Measurements from ENCODE around the gene AGFG1. TPM values are rescaled to one million over a fixed set of nuclear protein-coding genes. Genes with fewer than 3 reads are reported as not detected.

Gene AGFG1
- total RNA-seq, 1 donor from 2014 or later, result 125 TPM

GRCh38 chr2:227602358-227602757 lies 130.4 kb downstream of the AGFG1 start:
- H3K36me3 Mint-ChIP-seq (ENCODE audit: low read depth), result no peaks in the 10 kb centered on the region
- H3K27me3 Mint-ChIP-seq, result peaks cover 19% of the 10 kb centered on the region
- no peak for DNase-seq
- TF ChIP-seq CTCF (IDR thresholded peaks at IDR 0.05), result no peak
- CTCF ChIA-PET, result no interaction called here
- H3K9me3 Mint-ChIP-seq, result no peaks in the 10 kb centered on the region
- intact Hi-C loops (cut with micrococcal nuclease), result no loop called here
- H3K4me1 Mint-ChIP-seq, result no peaks in the 10 kb centered on the region
- POLR2A ChIA-PET, result no interaction called here
- H3K4me3 Mint-ChIP-seq, result no peak overlapping the region
- no peak for ATAC-seq (ENCODE audit: low read depth)
- no peak overlapping the region for H3K27ac Mint-ChIP-seq

- ChIA-PET CTCF (no interaction called here), POLR2A (no interaction called here)
- Mint-ChIP-seq H3K4me1 (peaks cover 15% of the 10 kb centered on the region), H3K4me3 (no peak overlapping the region), H3K9me3 (no peaks in the 10 kb centered on the region), H3K27me3 (peaks cover 13% of the 10 kb centered on the region), H3K27ac (no peak overlapping the region), H3K36me3 (ENCODE audit: low read depth) (no peaks in the 10 kb centered on the region)
- intact Hi-C loops (cut with micrococcal nuclease), result no loop called here
- DNase-seq, result no peak
- no peak for ATAC-seq (ENCODE audit: low read depth)
- no peak for TF ChIP-seq CTCF (IDR thresholded peaks at IDR 0.05)
These were observed 134.5 kb downstream of the AGFG1 start for GRCh38 chr2:227606476-227606875.

DNA sequence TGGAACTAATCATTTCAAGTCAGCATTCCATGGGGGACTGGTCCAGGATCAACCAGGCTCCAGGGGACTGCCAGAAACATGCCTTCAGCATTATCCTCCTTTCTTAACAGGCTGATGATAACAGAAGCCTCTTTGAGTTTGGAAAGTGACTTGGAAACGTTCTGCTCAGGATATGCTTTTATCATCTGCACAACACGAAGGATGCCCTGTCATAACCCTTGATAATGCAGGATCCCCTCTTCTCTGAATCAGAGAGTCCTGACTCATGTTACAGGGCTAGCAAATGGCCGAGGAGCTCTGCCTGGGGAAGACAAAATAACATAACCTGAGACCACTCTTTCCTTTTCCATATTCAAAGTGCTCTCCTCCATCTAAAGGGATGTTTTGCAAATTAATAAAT lies 136.0 kb downstream of the AGFG1 start:
- Mint-ChIP-seq H3K27me3 (peaks cover 5% of the 10 kb centered on the region), H3K36me3 (ENCODE audit: low read depth) (no peaks in the 10 kb centered on the region), H3K9me3 (no peaks in the 10 kb centered on the region), H3K4me3 (no peak overlapping the region), H3K4me1 (peaks cover 15% of the 10 kb centered on the region), H3K27ac (no peak overlapping the region)
- no peak for TF ChIP-seq CTCF (IDR thresholded peaks at IDR 0.05)
- ChIA-PET CTCF (no interaction called here), POLR2A (no interaction called here)
- intact Hi-C loops (cut with micrococcal nuclease), result no loop called here
- DNase-seq, result no peak
- ATAC-seq (ENCODE audit: low read depth), result no peak

GRCh38 chr2:227608561-227609338 lies 136.8 kb downstream of the AGFG1 start:
- CTCF ChIA-PET, result no interaction called here
- peak; percentile 54 for ATAC-seq (ENCODE audit: low read depth)
- peaks cover 5% of the 10 kb centered on the region for H3K27me3 Mint-ChIP-seq
- H3K4me3 Mint-ChIP-seq, result peak overlapping the region; percentile 19
- POLR2A ChIA-PET, result no interaction called here
- no peaks in the 10 kb centered on the region for H3K9me3 Mint-ChIP-seq
- no peaks in the 10 kb centered on the region for H3K36me3 Mint-ChIP-seq (ENCODE audit: low read depth)
- intact Hi-C loops (cut with micrococcal nuclease), result no loop called here
- no peak for TF ChIP-seq CTCF (IDR thresholded peaks at IDR 0.05)
- H3K4me1 Mint-ChIP-seq, result peaks cover 15% of the 10 kb centered on the region
- DNase-seq, result no peak
- no peak overlapping the region for H3K27ac Mint-ChIP-seq

DNA sequence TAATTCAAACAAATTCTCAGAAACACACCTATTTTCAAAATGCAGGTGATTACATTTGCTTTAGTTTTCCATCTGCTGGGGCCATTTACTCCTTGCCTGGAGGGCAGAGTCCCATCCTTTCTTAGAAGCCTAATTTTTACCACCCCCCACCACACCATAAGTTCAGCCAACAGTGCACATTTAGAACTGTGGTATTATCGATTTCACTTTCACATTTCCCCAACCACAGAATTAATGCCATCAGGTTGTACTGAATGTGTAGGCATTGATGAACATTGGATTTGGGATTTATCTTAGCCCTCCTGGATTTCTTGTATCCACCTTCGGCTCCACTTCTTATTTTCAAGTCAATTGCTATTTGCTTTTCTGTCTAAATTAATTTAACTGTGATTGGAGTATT lies 138.2 kb downstream of the AGFG1 start:
- TF ChIP-seq CTCF (IDR thresholded peaks at IDR 0.05), result no peak
- intact Hi-C loops (cut with micrococcal nuclease), result no loop called here
- CTCF ChIA-PET, result no interaction called here
- DNase-seq (no peak), ATAC-seq (ENCODE audit: low read depth) (no peak)
- Mint-ChIP-seq H3K4me1 (peaks cover 15% of the 10 kb centered on the region), H3K36me3 (ENCODE audit: low read depth) (no peaks in the 10 kb centered on the region), H3K27me3 (peaks cover 4% of the 10 kb centered on the region), H3K27ac (no peak overlapping the region), H3K9me3 (no peaks in the 10 kb centered on the region), H3K4me3 (no peak overlapping the region)
- POLR2A ChIA-PET, result no interaction called here

Other genes with a start within 250 kb of the AGFG1 start
- gene MFF, start 146.9 kb upstream of the AGFG1 start, total RNA-seq, result 66.4 and 78.9 TPM in 2 replicates
- not detected in 2 replicates for gene TM4SF20, start 92.8 kb upstream of the AGFG1 start, total RNA-seq
- gene SCYGR1, start 84.2 kb upstream of the AGFG1 start, total RNA-seq, result not detected in 2 replicates
- not detected in 2 replicates for gene SCYGR2, start 126.7 kb downstream of the AGFG1 start, total RNA-seq
- gene SCYGR3, start 142.7 kb downstream of the AGFG1 start, total RNA-seq, result not detected in 2 replicates
- not detected in 2 replicates for gene SCYGR4, start 145.3 kb downstream of the AGFG1 start, total RNA-seq
- gene SCYGR5, start 194.6 kb downstream of the AGFG1 start, total RNA-seq, result not detected in 2 replicates
- not detected in 2 replicates for gene SLC19A3, start 245.9 kb downstream of the AGFG1 start, total RNA-seq